Inferior parietal cortex (tissue), 1 donor: Measurements from ENCODE around the gene GTSF1L.

Source experiments
- DNase-seq: peaks from one replicate; pipeline ENCODE4 v3.0.0-alpha.2; 2016; ENCODE audit errors: extremely low spot score

Gene GTSF1L

GRCh38 chr20:43746344-43747137 lies 19.7 kb upstream of the GTSF1L start:
- DNase-seq = no peak

GRCh38 chr20:43744966-43745730 lies 18.3 kb upstream of the GTSF1L start:
- DNase-seq = no peak

GRCh38 chr20:43744151-43744611 lies 17.4 kb upstream of the GTSF1L start:
- no peak for DNase-seq

- no peak for DNase-seq
Measured at GRCh38 chr20:43740642-43741041, 13.8 kb upstream of the GTSF1L start.

GRCh38 chr20:43739148-43739749 lies 12.4 kb upstream of the GTSF1L start:
- DNase-seq = no peak

GRCh38 chr20:43737925-43738324 lies 11.1 kb upstream of the GTSF1L start:
- DNase-seq = no peak

GRCh38 chr20:43736588-43737158 lies 9.9 kb upstream of the GTSF1L start:
- DNase-seq = no peak

GRCh38 chr20:43731927-43732326 lies 5.1 kb upstream of the GTSF1L start:
- DNase-seq = no peak

- DNase-seq = no peak
Measured at GRCh38 chr20:43731469-43731868, 4.7 kb upstream of the GTSF1L start.

- no peak for DNase-seq
Measured at GRCh38 chr20:43728686-43729255, 2.0 kb upstream of the GTSF1L start.

- DNase-seq = no peak
Measured at GRCh38 chr20:43727980-43728590, 1.3 kb upstream of the GTSF1L start.

GRCh38 chr20:43726333-43726732 lies 469 bp downstream of the GTSF1L start:
- DNase-seq = no peak

GRCh38 chr20:43725666-43726065 lies 1.1 kb downstream of the GTSF1L start:
- no peak for DNase-seq

- no peak for DNase-seq
Measured at GRCh38 chr20:43724383-43724782, 2.4 kb downstream of the GTSF1L start.

- no peak for DNase-seq
Measured at GRCh38 chr20:43723735-43724134, 3.1 kb downstream of the GTSF1L start.

GRCh38 chr20:43723186-43723585 lies 3.6 kb downstream of the GTSF1L start:
- no peak for DNase-seq

- DNase-seq = no peak
Measured at GRCh38 chr20:43722153-43722505, 4.7 kb downstream of the GTSF1L start.

GRCh38 chr20:43721429-43722152 lies 5.2 kb downstream of the GTSF1L start:
- DNase-seq = no peak

- no peak for DNase-seq
Measured at GRCh38 chr20:43721097-43721428, 5.7 kb downstream of the GTSF1L start.

GRCh38 chr20:43720007-43720406 lies 6.8 kb downstream of the GTSF1L start:
- DNase-seq = no peak

GRCh38 chr20:43717616-43717995 lies 9.2 kb downstream of the GTSF1L start:
- DNase-seq = no peak
